ENCODE measurements around the gene TSPAN18.

TSPAN18 gene

GRCh38 chr11:44828296-44828695, 101.5 kb downstream of the TSPAN18 start:
- DNase-seq (ENCODE audit: low read depth, low spot score): no peak
- no peak overlapping the region for H3K4me3 ChIP-seq (ENCODE audit: low read length)

- DNase-seq (ENCODE audit: low read depth, low spot score): no peak
- H3K4me3 ChIP-seq (ENCODE audit: low read length): no peak overlapping the region
Measured at GRCh38 chr11:44829838-44830237, 103.1 kb downstream of the TSPAN18 start.

GRCh38 chr11:44831605-44832394, 105.0 kb downstream of the TSPAN18 start:
- H3K4me3 ChIP-seq (ENCODE audit: low read length): no peak overlapping the region
- DNase-seq (ENCODE audit: low read depth, low spot score): no peak

- no peak for DNase-seq (ENCODE audit: low read depth, low spot score)
- no peak overlapping the region for H3K4me3 ChIP-seq (ENCODE audit: low read length)
Measured at GRCh38 chr11:44832452-44832851, 105.7 kb downstream of the TSPAN18 start.

GRCh38 chr11:44833221-44833876, 106.6 kb downstream of the TSPAN18 start:
- no peak overlapping the region for H3K4me3 ChIP-seq (ENCODE audit: low read length)
- DNase-seq (ENCODE audit: low read depth, low spot score): no peak

- DNase-seq (ENCODE audit: low read depth, low spot score): no peak
- H3K4me3 ChIP-seq (ENCODE audit: low read length): no peak overlapping the region
Measured at GRCh38 chr11:44833877-44834452, 107.2 kb downstream of the TSPAN18 start.

GRCh38 chr11:44834846-44835245, 108.1 kb downstream of the TSPAN18 start:
- no peak for DNase-seq (ENCODE audit: low read depth, low spot score)
- H3K4me3 ChIP-seq (ENCODE audit: low read length): no peak overlapping the region

GRCh38 chr11:44835296-44835695, 108.5 kb downstream of the TSPAN18 start:
- no peak for DNase-seq (ENCODE audit: low read depth, low spot score)

GRCh38 chr11:44835938-44836337, 109.2 kb downstream of the TSPAN18 start:
- no peak for DNase-seq (ENCODE audit: low read depth, low spot score)
- no peak overlapping the region for H3K4me3 ChIP-seq (ENCODE audit: low read length)

More at GRCh38 chr11:44835296-44835695, 108.5 kb downstream of the TSPAN18 start:
- no peak overlapping the region for H3K4me3 ChIP-seq (ENCODE audit: low read length)

GRCh38 chr11:44837661-44838060, 110.9 kb downstream of the TSPAN18 start:
- no peak for DNase-seq (ENCODE audit: low read depth, low spot score)
- H3K4me3 ChIP-seq (ENCODE audit: low read length): no peak overlapping the region

- no peak overlapping the region for H3K4me3 ChIP-seq (ENCODE audit: low read length)
- no peak for DNase-seq (ENCODE audit: low read depth, low spot score)
Measured at GRCh38 chr11:44839458-44840084, 112.8 kb downstream of the TSPAN18 start.

GRCh38 chr11:44840085-44840478, 113.3 kb downstream of the TSPAN18 start:
- DNase-seq (ENCODE audit: low read depth, low spot score): no peak
- H3K4me3 ChIP-seq (ENCODE audit: low read length): no peak overlapping the region

GRCh38 chr11:44840521-44841251, 113.9 kb downstream of the TSPAN18 start:
- no peak overlapping the region for H3K4me3 ChIP-seq (ENCODE audit: low read length)
- no peak for DNase-seq (ENCODE audit: low read depth, low spot score)

GRCh38 chr11:44842220-44842619, 115.5 kb downstream of the TSPAN18 start:
- no peak for DNase-seq (ENCODE audit: low read depth, low spot score)
- H3K4me3 ChIP-seq (ENCODE audit: low read length): no peak overlapping the region

- DNase-seq (ENCODE audit: low read depth, low spot score): no peak
- H3K4me3 ChIP-seq (ENCODE audit: low read length): no peak overlapping the region
Measured at GRCh38 chr11:44846852-44847251, 120.1 kb downstream of the TSPAN18 start.

GRCh38 chr11:44847316-44847715, 120.6 kb downstream of the TSPAN18 start:
- DNase-seq (ENCODE audit: low read depth, low spot score): no peak
- H3K4me3 ChIP-seq (ENCODE audit: low read length): no peak overlapping the region

GRCh38 chr11:44848203-44848962, 121.6 kb downstream of the TSPAN18 start:
- H3K4me3 ChIP-seq (ENCODE audit: low read length): no peak overlapping the region
- no peak for DNase-seq (ENCODE audit: low read depth, low spot score)

GRCh38 chr11:44848963-44849350, 122.2 kb downstream of the TSPAN18 start:
- no peak for DNase-seq (ENCODE audit: low read depth, low spot score)
- no peak overlapping the region for H3K4me3 ChIP-seq (ENCODE audit: low read length)

GRCh38 chr11:44849424-44849823, 122.7 kb downstream of the TSPAN18 start:
- DNase-seq (ENCODE audit: low read depth, low spot score): no peak
- no peak overlapping the region for H3K4me3 ChIP-seq (ENCODE audit: low read length)

Measured in Jurkat, Clone E6-1 (cell line).